ENCODE data around the gene GRID1. TPM values are rescaled to one million over a fixed set of nuclear protein-coding genes. Genes with fewer than 3 reads are reported as not detected.

GRID1 gene
- total RNA-seq, 1 donor from 2014 or later: 1.4 TPM

GRCh38 chr10:86374664-86375063 is 8.1 kb upstream of the GRID1 start:
- TF ChIP-seq CTCF (IDR thresholded peaks at IDR 0.05): no peak

GRCh38 chr10:86373828-86374227 is 7.2 kb upstream of the GRID1 start:
- no peak overlapping the region for H3K27ac ChIP-seq
- peak in 1 of 2 donors; percentile 45 for DNase-seq (ENCODE audit: low spot score in 2 of 2)
- intact Hi-C loops (cut with DNase I): no loop called here
- peaks cover 3 to 6% of the 10 kb centered on the region in 2 donors for H3K4me1 ChIP-seq
- H3K36me3 ChIP-seq: no peaks in the 10 kb centered on the region
- peaks cover 4% of the 10 kb centered on the region for H3K27me3 ChIP-seq
- TF ChIP-seq CTCF (IDR thresholded peaks at IDR 0.05): no peak
- no peaks in the 10 kb centered on the region for H3K9me3 ChIP-seq
- H3K4me3 ChIP-seq: no peak overlapping the region

More at GRCh38 chr10:86374664-86375063, 8.1 kb upstream of the GRID1 start:
- H3K27me3 ChIP-seq: peaks cover 5% of the 10 kb centered on the region
- H3K36me3 ChIP-seq: no peaks in the 10 kb centered on the region
- peak in 1 of 2 donors; percentile 30 for DNase-seq (ENCODE audit: low spot score in 2 of 2)
- no peak overlapping the region for H3K4me3 ChIP-seq
- H3K4me1 ChIP-seq: peaks cover 3 to 6% of the 10 kb centered on the region in 2 donors
- intact Hi-C loops (cut with DNase I): loop anchor here (5.0 kb wide), 2 partner anchors 827 to 1832 kb away; no protein-coding TSS in a partner anchor
- no peak overlapping the region for H3K27ac ChIP-seq
- H3K9me3 ChIP-seq: no peaks in the 10 kb centered on the region

- H3K4me1 ChIP-seq: peaks cover 3 to 6% of the 10 kb centered on the region in 2 donors
- no peak overlapping the region for H3K4me3 ChIP-seq
- intact Hi-C loops (cut with DNase I): no loop called here
- H3K27ac ChIP-seq: no peak overlapping the region
- H3K27me3 ChIP-seq: no peaks in the 10 kb centered on the region
- DNase-seq (ENCODE audit: low spot score in 2 of 2): peak in 1 of 2 donors; percentile 24
- TF ChIP-seq CTCF (IDR thresholded peaks at IDR 0.05): no peak
- H3K36me3 ChIP-seq: no peaks in the 10 kb centered on the region
- no peaks in the 10 kb centered on the region for H3K9me3 ChIP-seq
These were observed 6.7 kb upstream of the GRID1 start for GRCh38 chr10:86373251-86373650.

- no peaks in the 10 kb centered on the region for H3K36me3 ChIP-seq
- no peaks in the 10 kb centered on the region for H3K27me3 ChIP-seq
- DNase-seq (ENCODE audit: low spot score in 2 of 2): peak in 1 of 2 donors; percentile 31
- no peak overlapping the region for H3K27ac ChIP-seq
- peaks cover 3 to 6% of the 10 kb centered on the region in 2 donors for H3K4me1 ChIP-seq
- intact Hi-C loops (cut with DNase I): no loop called here
- H3K9me3 ChIP-seq: no peaks in the 10 kb centered on the region
- no peak for TF ChIP-seq CTCF (IDR thresholded peaks at IDR 0.05)
- H3K4me3 ChIP-seq: no peak overlapping the region
These were observed 6.2 kb upstream of the GRID1 start for GRCh38 chr10:86372784-86373239.

- intact Hi-C loops (cut with DNase I): no loop called here
- no peak overlapping the region for H3K4me3 ChIP-seq
- DNase-seq (ENCODE audit: low spot score in 2 of 2): peak in 1 of 2 donors; percentile 31
- H3K9me3 ChIP-seq: no peaks in the 10 kb centered on the region
- H3K4me1 ChIP-seq: peaks cover 4 to 7% of the 10 kb centered on the region in 2 donors
- no peaks in the 10 kb centered on the region for H3K36me3 ChIP-seq
- no peak overlapping the region for H3K27ac ChIP-seq
- H3K27me3 ChIP-seq: peaks cover 1% of the 10 kb centered on the region
- TF ChIP-seq CTCF (IDR thresholded peaks at IDR 0.05): no peak
These were observed 5.7 kb upstream of the GRID1 start for GRCh38 chr10:86372119-86372783.
